OCI-LY7 (cell line): ENCODE measurements around the gene GLRB. TPM values are rescaled to one million over a fixed set of nuclear protein-coding genes. Genes with fewer than 3 reads are reported as not detected.
"Not testable (repeated sequence)": the region's sequence is repeated elsewhere in the genome, so short reads cannot be mapped to it uniquely, and the experiment has no call there.

ENCODE experiments used
- BruUV-seq: library from RNA; stranded (reverse); fragments of 400-500 nt; replicated peaks from 2 replicates; lab custom pipeline; 2021; lab: Mats Ljungman, UMichigan
- CTCF ChIA-PET: fragments of 300-600 bp; sonication (Branson Sonifier 250); formaldehyde crosslinking; loops from one replicate; lab custom pipeline; 2022; ENCODE audit warnings: antibody characterized with exemption; ENCODE audit not compliant: unreplicated experiment; lab: Charles Lee
- POLR2A ChIA-PET: fragments of 300-600 bp; sonication (Branson Sonifier 250); formaldehyde crosslinking; loops from one replicate; lab custom pipeline; 2022; ENCODE audit warnings: antibody characterized with exemption; lab: Charles Lee
- DNase-seq: peaks from one replicate; pipeline ENCODE4 v3.0.0-alpha.2; 2015; ENCODE audit warnings: low spot score
- H2AFZ ChIP-seq: fragments of 200-600 bp; sonication (generic), shearing (Covaris generic); 2 replicates; pipeline ENCODE4 v1.6.1; 2014; ENCODE audit warnings: mild to moderate bottlenecking, antibody characterized with exemption, low read length, moderate library complexity
- H3K27ac ChIP-seq: fragments of 200-600 bp; sonication (generic); 2 replicates; pipeline ENCODE4 v1.5.1; 2014; ENCODE audit warnings: mixed run types, low read depth, mild to moderate bottlenecking, moderate library complexity, low read length, inconsistent platforms; ENCODE audit not compliant: poor library complexity, severe bottlenecking
- H3K36me3 ChIP-seq: fragments of 200-600 bp; sonication (generic); 2 replicates; pipeline ENCODE4 v1.6.1; 2014; ENCODE audit warnings: mild to moderate bottlenecking, antibody characterized with exemption, low read length, moderate library complexity, mixed read lengths; ENCODE audit not compliant: insufficient read depth
- H3K4me1 ChIP-seq: fragments of 200-600 bp; sonication (generic); 2 replicates; pipeline ENCODE4 v1.5.1; 2014; ENCODE audit warnings: mild to moderate bottlenecking, low read length; ENCODE audit not compliant: insufficient read depth, poor library complexity, severe bottlenecking
- H3K4me2 ChIP-seq: fragments of 200-600 bp; sonication (generic); 2 replicates; pipeline ENCODE4 v1.6.1; 2014; ENCODE audit warnings: mild to moderate bottlenecking, low read length
- H3K4me3 ChIP-seq: fragments of 200-600 bp; sonication (generic); 2 replicates; pipeline ENCODE4 v1.5.1; 2014; ENCODE audit warnings: mild to moderate bottlenecking, low read depth, low read length; ENCODE audit not compliant: poor library complexity, severe bottlenecking
- H3K79me2 ChIP-seq: fragments of 200-600 bp; sonication (generic); 2 replicates; pipeline ENCODE4 v1.6.1; 2016; ENCODE audit warnings: low read depth, mild to moderate bottlenecking, low read length, moderate library complexity, mixed read lengths; ENCODE audit not compliant: insufficient read depth
- H3K9me2 ChIP-seq: fragments of 200-600 bp; sonication (generic); 2 replicates; pipeline ENCODE4 v1.6.1; 2016; ENCODE audit warnings: mild to moderate bottlenecking, low read length, mixed read lengths; ENCODE audit not compliant: insufficient read depth
- H3K9me3 ChIP-seq: fragments of 200-600 bp; sonication (generic); 2 replicates; pipeline ENCODE4 v1.6.1; 2014; ENCODE audit warnings: mild to moderate bottlenecking, mixed run types, low read length, mixed read lengths
- H4K20me1 ChIP-seq: fragments of 200-600 bp; sonication (generic); 2 replicates; pipeline ENCODE4 v1.6.1; 2014; ENCODE audit warnings: mild to moderate bottlenecking, antibody characterized with exemption, low read length, moderate library complexity, mixed read lengths; ENCODE audit not compliant: insufficient read depth
- EZH2phosphoT487 ChIP-seq: fragments of 200-600 bp; sonication (generic); IDR thresholded peaks from 2 replicates; pipeline ENCODE4 v1.6.1; 2018; ENCODE audit warnings: low read depth, borderline replicate concordance, mild to moderate bottlenecking, mixed run types, antibody characterized with exemption, low read length, moderate library complexity, mixed read lengths
- intact Hi-C: fragments of 100-400 bp; cut with micrococcal nuclease; formaldehyde crosslinking; loops from one replicate; pipeline ENCODE4 v1.10.0; 2022; ENCODE audit not compliant: unreplicated experiment
- total RNA-seq, 2 experiments: library from RNA; depleted of rRNA in 1 of 2; stranded (reverse); fragments of >200 nt in 1 of 2; shearing (Covaris generic) in 1 of 2; gene quantifications; 2 replicates each; pipeline ENCODE4 v1.2.3, GENCODE V29; 2014 to 2022
- TF ChIP-seq, protein P1 (sequence below): fragments of 200-600 bp; sonication (generic); conservative IDR thresholded peaks from 2 replicates; pipeline ENCODE4 v1.5.1; 2014; ENCODE audit warnings: mild to moderate bottlenecking, antibody characterized with exemption, low read length, moderate library complexity, mixed read lengths

GLRB gene
- total RNA-seq, 2 experiments from 2014 or later = not detected

DNA sequence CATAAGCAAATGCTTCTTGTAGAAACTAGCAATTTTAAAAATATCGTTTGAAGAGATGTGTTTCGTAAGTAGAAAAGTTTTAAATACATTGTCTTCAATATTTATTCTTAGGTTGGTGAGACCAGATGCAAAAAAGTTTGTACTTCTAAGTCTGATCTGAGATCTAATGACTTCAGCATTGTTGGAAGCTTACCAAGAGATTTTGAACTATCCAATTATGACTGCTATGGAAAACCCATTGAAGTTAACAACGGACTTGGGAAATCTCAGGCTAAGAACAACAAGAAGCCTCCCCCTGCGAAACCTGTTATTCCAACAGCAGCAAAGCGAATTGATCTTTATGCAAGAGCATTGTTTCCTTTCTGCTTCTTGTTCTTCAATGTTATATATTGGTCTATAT lies 94.4 kb downstream of the GLRB start:
- TF ChIP-seq EZH2phosphoT487 = no peak
- TF ChIP-seq, protein P1, sequence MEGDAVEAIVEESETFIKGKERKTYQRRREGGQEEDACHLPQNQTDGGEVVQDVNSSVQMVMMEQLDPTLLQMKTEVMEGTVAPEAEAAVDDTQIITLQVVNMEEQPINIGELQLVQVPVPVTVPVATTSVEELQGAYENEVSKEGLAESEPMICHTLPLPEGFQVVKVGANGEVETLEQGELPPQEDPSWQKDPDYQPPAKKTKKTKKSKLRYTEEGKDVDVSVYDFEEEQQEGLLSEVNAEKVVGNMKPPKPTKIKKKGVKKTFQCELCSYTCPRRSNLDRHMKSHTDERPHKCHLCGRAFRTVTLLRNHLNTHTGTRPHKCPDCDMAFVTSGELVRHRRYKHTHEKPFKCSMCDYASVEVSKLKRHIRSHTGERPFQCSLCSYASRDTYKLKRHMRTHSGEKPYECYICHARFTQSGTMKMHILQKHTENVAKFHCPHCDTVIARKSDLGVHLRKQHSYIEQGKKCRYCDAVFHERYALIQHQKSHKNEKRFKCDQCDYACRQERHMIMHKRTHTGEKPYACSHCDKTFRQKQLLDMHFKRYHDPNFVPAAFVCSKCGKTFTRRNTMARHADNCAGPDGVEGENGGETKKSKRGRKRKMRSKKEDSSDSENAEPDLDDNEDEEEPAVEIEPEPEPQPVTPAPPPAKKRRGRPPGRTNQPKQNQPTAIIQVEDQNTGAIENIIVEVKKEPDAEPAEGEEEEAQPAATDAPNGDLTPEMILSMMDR = no peak
- Histone ChIP-seq H3K4me2 (no peak overlapping the region), H3K9me3 (no peaks in the 10 kb centered on the region), H3K4me3 (no peak overlapping the region), H3K27ac (no peak overlapping the region), H3K9me2 (no peaks in the 10 kb centered on the region), H2AFZ (no peak overlapping the region), H3K4me1 (no peaks in the 10 kb centered on the region), H3K79me2 (no peaks in the 10 kb centered on the region), H4K20me1 (no peaks in the 10 kb centered on the region), H3K36me3 (no peaks in the 10 kb centered on the region)
- POLR2A ChIA-PET = no interaction called here
- intact Hi-C loops = no loop called here
- BruUV-seq = no TSS peak
- CTCF ChIA-PET = no interaction called here
- no peak for DNase-seq

DNA sequence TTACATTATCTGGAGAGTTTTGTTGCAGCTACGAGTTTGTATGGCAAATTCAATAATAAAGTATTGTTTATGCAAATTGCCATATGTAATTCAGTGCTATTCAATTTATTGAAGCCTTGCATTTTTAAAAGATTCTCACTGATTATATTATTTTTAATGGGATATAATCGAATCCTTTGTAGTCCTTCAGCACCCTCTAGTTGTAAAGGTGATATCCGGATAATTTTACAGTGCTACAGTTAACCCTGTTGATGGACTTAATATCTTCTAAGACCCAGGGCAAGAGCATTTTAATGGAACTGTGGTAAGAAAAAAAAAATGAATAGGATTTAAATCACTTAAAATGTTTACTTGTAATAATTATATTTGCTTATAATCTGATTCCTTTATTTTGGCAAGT lies 96.1 kb downstream of the GLRB start:
- Histone ChIP-seq H2AFZ (no peak overlapping the region), H3K36me3 (no peaks in the 10 kb centered on the region)

DNA sequence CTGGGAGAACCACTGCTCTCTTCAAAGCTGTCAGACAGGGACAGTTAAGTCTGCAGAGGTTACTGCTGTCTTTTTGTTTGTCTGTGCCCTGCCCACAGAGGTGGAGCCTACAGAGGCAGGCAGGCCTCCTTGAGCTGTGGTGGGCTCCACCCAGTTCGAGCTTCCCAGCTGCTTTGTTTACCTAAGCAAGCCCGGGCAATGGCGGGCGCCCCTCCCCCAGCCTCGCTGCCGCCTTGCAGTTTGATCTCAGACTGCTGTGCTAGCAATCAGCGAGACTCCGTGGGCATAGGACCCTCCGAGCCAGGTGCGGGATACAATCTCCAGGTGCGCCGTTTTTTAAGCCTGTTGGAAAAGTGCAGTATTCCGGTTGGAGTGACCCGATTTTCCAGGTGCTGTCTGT lies 104.3 kb downstream of the GLRB start:
- H3K9me3 ChIP-seq, CTCF ChIA-PET, H3K4me3 ChIP-seq, H3K9me2 ChIP-seq, DNase-seq, BruUV-seq, intact Hi-C loops, H3K27ac ChIP-seq, H2AFZ ChIP-seq, H4K20me1 ChIP-seq, H3K4me2 ChIP-seq, H3K36me3 ChIP-seq, H3K4me1 ChIP-seq, H3K79me2 ChIP-seq: not testable (repeated sequence)
- POLR2A ChIA-PET = interaction anchor here (0.9 kb wide), 1 partner anchor 33 kb away, joined by 3 read pairs; no protein-coding TSS in a partner anchor

More for the DNA sequence above, 96.1 kb downstream of the GLRB start:
- Histone ChIP-seq H3K4me2 (no peak overlapping the region), H3K9me2 (no peaks in the 10 kb centered on the region), H4K20me1 (no peaks in the 10 kb centered on the region), H3K9me3 (no peaks in the 10 kb centered on the region), H3K79me2 (no peaks in the 10 kb centered on the region), H3K4me1 (no peaks in the 10 kb centered on the region), H3K27ac (no peak overlapping the region), H3K4me3 (no peak overlapping the region)
- intact Hi-C loops = no loop called here
- no peak for DNase-seq
- POLR2A ChIA-PET = no interaction called here
- CTCF ChIA-PET = no interaction called here
- BruUV-seq = no TSS peak
- TF ChIP-seq EZH2phosphoT487 = no peak
- TF ChIP-seq, protein P1 = no peak
